Measurements from ENCODE around the gene GPD2.

GRCh38 chr2:156602552-156602933 lies 166.4 kb downstream of the GPD2 start:
- TF ChIP-seq ZNF274 (IDR thresholded peaks at IDR 0.05; ENCODE audit: low read depth, low read length) = no peak
- TF ChIP-seq SUZ12 (IDR thresholded peaks at IDR 0.05; ENCODE audit: extremely low read depth, insufficient read depth, insufficient read length) = no peak

Measured in NT2/D1 (cell line).